Activated CD4-positive, CD25-positive, alpha-beta regulatory T cell treated with anti-CD3 and anti-CD28 coated beads, Interleukin-2, amount 50 U/mL, for 16 hours (primary cell): ENCODE data around the gene FGFBP2.
A peak's percentile ranks its signal among the peaks of the same experiment; 100 is the strongest.

Experiments
- DNase-seq: peaks from one replicate; pipeline ENCODE4 v3.0.0-alpha.2; 2020; ENCODE audit warnings: low read depth, low spot score

FGFBP2 gene

GRCh38 chr4:15968551-15969300, 5.8 kb upstream of the FGFBP2 start:
- DNase-seq = no peak

- no peak for DNase-seq
Measured at GRCh38 chr4:15965325-15965724, 2.4 kb upstream of the FGFBP2 start.

GRCh38 chr4:15964159-15964558, 1.2 kb upstream of the FGFBP2 start:
- DNase-seq = no peak

- no peak for DNase-seq
Measured at GRCh38 chr4:15963576-15963975, 601 bp upstream of the FGFBP2 start.

GRCh38 chr4:15961781-15962510, 1.0 kb downstream of the FGFBP2 start:
- DNase-seq = no peak

- no peak for DNase-seq
Measured at GRCh38 chr4:15958562-15958961, 4.4 kb downstream of the FGFBP2 start.

- DNase-seq = peak; percentile 54
Measured at GRCh38 chr4:15956179-15956850, 6.7 kb downstream of the FGFBP2 start.

GRCh38 chr4:15955670-15956069, 7.3 kb downstream of the FGFBP2 start:
- no peak for DNase-seq

GRCh38 chr4:15953625-15954024, 9.3 kb downstream of the FGFBP2 start:
- DNase-seq = no peak

GRCh38 chr4:15951781-15952180, 11.2 kb downstream of the FGFBP2 start:
- no peak for DNase-seq

- no peak for DNase-seq
Measured at GRCh38 chr4:15948826-15949225, 14.1 kb downstream of the FGFBP2 start.

- no peak for DNase-seq
Measured at GRCh38 chr4:15947684-15948083, 15.3 kb downstream of the FGFBP2 start.

GRCh38 chr4:15945516-15945915, 17.5 kb downstream of the FGFBP2 start:
- DNase-seq = no peak

- DNase-seq = no peak
Measured at GRCh38 chr4:15944895-15945294, 18.1 kb downstream of the FGFBP2 start.

- DNase-seq = no peak
Measured at GRCh38 chr4:15942283-15942682, 20.7 kb downstream of the FGFBP2 start.

- DNase-seq = no peak
Measured at GRCh38 chr4:15938640-15939039, 24.3 kb downstream of the FGFBP2 start, which contains the start of gene FGFBP1. FGFBP1 (minus strand) TSS chr4:15938740; CDS start chr4:15936632, 2,108 bp downstream.

GRCh38 chr4:15938182-15938581, 24.8 kb downstream of the FGFBP2 start:
- no peak for DNase-seq

GRCh38 chr4:15936495-15936894, 26.5 kb downstream of the FGFBP2 start:
- no peak for DNase-seq

GRCh38 chr4:15935504-15936402, 27.2 kb downstream of the FGFBP2 start:
- DNase-seq = no peak

GRCh38 chr4:15934259-15934658, 28.7 kb downstream of the FGFBP2 start:
- no peak for DNase-seq

GRCh38 chr4:15931451-15932210, 31.3 kb downstream of the FGFBP2 start:
- DNase-seq = no peak
